GM18909 (cell line): ENCODE results near the gene C1orf116.

Source experiments
- ATAC-seq: cut with Tn5 transposase; IDR thresholded peaks from one replicate; pipeline ENCODE4 v1.9.1; 2021; ENCODE audit warnings: mild to moderate bottlenecking; ENCODE audit not compliant: unreplicated experiment, poor library complexity

The C1orf116 gene

DNA sequence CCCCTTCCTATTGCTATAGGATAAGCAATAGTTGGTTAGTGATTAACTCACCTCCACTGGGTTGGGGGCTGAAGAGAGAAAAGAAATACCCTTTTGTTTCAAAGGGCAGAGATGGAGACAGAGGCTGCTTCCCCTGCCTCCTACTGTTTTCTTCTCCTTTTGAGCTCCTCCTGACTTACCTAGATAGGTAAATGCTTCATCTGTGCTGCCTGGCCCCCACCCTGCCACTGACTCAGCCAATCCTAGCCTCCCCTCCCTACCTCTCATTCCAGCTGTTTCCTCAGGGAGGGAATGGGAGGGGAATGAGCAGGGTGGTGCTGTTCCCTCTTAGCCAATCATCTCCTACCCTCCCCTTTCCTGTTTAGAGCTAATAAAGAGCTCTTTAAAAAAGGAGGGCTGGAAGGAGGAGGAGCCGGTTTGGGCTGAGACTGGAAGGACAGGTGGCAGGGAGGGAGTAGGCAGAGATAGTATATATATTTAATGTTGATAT is at the start of gene C1orf116:
C1orf116 (minus strand) TSS at position 229 of the 490 bp plus-strand sequence. CDS start 5,158 bp downstream, outside the sequence.
- ATAC-seq = no peak

DNA sequence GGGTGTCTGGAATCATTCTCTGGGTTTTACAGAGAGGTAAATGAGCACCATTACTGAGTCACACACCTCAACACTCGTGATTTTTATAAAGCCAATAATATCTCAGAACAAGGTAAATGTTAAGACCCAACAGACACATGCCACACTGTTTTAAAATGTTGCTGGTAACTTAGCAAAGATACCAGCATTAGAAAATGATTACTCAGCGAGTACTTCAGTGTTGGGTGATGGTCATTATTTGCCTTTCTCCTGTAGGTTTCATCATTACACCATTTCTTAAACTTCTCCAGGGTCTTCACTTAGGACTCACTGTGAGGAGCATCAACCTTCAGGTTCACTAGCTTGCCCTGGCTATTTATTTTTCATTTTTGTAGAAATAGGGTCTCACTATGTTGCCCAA is 49.2 kb upstream of the C1orf116 start:
- ATAC-seq = no peak

DNA sequence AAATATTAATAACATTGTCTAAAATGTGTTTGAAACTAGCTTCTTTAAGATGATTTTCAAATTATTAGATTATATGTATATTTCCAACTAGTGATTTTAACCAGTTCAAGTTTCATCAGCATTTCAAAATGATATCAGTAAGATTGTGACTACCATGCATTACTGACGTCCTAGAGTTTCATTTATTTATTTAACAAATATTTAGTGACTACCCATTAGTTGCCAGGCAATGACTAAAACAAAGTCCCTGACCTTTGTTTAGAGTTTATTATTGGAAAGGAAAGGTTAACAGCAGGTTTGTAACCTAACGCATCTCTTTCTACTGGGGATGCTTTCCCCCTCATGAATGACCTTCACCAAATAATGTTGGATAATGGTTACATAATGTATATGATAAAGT is 48.5 kb upstream of the C1orf116 start:
- no peak for ATAC-seq

DNA sequence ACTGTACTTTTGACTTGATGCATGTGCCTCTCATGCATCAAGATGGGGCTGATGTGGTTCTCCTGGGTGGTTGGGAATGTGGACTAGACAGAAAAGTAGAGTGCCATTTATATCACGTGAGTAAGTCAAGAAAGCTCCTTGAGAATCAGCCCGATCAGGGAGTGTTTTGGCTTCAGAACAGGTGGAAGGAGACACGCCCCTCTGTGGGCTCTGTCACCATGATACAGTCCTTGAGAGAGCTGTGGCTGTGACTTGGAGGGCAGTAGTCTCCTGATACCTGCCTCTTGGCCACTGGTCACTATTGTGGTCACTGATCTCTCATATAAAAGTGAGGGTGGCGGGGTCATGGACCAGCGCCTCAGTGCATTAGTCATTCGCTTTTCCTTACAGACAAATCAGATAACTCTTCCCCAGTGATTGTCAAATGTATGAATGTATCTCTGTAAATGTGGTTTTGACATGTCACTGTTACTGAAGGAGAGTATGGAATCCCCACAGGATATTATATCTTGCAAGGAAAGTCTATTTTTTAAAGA is 47.2 kb upstream of the C1orf116 start:
- no peak for ATAC-seq

DNA sequence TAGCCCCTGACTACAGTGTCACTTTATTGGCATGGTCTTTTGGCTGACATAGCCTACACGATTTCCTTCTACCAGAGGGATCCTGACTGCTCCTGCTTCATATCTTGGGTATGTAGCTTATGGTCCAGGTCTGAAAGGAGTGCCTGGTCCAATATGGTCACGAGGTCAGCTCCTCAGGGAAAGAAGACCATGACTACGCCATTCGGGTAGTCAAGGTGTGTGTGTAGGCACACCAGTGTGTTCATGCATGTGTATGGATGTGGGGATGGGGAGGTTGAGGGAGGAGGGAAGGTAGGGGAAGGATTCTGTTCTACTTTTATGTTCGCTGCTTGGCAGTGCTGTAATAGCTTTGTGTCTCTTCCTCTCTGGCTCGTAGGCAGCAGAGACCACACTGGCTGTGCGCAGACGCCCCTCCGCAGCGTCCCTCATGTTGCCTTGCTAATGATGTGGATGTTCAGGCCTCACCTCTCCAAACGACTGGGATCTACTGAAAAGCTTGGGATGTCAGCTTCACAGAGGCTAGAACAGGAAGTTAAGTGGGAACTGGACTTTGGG is 46.1 kb upstream of the C1orf116 start:
- ATAC-seq = no peak

DNA sequence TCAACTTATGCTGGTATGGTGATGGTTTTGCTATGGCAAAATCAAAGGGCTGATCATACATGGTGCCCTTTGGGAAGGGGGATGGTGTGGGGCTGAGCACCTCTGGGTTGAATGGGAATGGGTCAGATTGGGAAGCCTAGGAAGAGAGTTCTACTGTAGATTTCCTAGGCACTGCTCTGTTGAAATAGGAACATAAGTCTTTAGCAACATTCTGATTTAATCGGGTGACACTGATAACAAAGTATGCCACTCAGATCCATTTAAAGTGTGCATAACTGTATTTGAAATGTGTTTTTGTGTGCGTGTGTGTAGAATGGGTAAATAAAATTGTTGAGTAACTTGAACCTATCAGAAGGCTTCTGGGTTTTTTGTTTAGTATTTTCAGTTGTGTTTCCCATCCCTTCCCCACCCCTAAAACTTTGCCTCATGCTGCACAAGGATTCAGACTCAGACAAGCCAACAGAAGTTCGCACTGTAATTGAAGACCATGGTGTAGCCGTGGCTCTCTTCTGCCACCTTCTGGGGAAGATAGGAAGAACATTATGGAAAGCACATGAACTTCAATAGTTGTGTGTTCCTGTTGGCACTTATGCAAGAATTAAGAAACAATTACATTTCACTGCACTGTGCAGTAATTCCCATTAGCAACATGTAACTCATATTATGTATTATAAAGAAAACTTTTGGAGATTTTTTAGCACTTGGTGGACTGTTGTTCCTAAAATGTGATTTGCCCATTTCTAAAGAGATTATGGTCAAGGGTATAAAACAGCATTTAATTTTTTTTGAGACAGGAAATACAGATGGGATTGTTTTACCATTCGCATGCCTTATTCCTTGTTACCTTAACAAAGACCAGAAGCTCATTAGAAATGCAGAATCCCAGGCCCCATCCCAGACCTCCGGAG is 45.2 kb upstream of the C1orf116 start:
- no peak for ATAC-seq

DNA sequence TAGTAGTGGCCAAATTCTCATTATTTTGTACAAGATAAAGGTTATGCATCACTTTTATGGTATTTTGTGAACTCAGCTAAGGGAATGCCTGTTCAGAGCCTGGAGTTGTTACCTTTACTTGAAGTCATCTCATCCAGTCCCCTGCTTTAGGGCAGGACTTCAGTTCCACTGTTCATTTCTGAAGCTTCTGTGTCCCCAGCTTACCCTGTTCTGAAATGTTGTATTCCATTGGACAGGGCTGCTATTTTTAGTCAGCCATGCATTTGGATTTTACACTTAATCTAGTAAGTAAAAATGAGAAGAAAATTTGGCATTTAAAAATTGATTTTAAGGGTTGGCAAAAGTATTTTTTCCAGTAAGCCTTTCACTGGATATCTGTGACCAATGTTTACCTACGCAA is 44.5 kb upstream of the C1orf116 start:
- no peak for ATAC-seq

DNA sequence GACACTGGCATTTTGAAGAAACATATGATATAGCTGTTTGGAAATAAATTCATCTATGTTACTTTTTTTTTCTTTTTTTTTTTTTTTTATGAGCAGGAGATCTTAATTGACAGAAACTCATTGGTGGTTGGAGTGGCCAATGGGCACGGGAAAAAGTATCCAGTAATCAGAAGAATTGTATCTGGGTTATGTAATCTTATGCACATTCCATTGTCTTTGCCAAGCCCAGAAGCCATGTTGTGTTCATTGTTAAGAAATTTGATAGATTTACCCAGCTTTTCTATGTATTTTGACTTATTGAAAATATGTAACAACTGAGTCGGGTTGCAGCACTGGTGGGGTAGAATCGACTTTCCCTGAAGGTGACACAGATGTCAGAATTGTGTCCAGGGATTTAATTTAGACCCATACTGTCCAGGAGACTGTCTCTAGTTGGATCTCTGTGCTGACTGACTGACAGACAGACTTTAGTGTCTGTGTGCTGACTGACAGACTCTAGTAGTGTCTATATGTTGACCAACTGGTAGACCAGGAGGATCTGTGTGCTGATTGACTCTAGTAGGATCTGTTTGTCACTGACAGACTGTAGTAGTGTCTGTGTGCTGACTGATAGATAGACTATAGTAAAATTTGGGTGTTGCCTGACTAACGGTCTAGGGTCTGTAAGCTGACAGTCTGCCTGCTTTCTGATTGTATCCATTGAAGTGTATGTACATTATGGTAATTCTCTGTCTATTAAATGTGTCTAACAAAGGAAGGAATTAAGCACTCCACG is 43.8 kb upstream of the C1orf116 start:
- ATAC-seq = no peak

DNA sequence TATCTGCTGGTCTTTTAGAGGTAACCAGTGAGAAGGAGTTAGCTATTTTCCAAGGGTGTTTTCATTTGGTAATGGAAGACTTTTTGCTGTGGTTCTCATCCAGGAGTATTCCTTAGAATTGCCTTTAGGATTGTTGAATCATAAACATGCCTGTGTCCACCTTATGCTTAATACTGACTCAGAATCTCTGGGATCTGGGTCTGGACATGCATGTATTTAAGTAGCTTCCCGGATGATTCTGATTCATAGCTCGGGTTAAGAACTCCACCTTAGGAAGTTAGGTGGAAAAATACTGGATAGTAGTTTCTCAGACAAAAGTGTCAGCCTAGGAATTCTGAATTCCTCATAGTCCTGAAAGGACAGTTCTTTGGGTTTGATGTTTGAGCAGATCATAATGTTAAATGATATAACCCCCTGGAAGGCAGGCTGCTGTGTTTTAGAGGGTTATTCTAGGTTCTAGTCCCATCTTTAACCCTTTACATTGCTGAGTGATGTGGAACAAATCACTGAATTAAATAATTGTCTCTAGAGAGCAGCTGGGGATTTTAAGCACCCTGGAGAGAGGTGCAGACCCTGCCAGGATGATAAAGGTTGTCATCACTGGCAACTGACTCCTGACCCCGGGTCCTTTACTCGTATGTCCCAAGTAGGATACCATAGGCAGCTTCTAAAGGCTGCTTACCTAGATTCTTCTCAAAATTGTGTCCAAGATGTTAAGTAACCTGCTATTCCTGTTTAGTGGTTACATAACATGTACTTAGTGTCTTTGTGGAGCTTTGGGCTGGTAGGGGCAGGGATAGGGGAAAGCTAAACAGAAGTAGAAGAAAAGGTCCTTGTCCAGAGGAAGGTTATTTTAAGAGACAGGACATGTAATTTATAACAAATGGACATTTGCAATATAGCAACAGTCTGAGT is 41.6 kb upstream of the C1orf116 start:
- no peak for ATAC-seq

DNA sequence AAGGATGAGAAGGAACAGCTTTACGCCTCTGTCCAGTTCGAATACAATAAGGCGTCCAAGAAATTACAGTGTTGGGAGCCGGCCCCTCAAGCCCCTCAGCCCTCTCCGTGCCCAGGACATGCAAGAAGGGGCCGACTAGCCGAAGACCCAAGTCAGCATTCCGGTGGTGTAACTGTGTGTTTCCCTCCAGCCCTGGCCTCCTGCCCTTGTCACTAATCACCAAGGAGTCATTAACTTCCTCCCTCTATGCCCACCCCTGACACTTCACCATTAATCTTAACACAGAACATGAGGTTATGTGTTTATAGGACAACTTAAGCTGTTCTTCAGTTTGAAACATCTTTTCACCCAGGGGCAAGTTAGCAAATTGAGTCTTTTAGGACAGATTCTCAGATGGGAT is 39.7 kb upstream of the C1orf116 start:
- ATAC-seq = no peak

DNA sequence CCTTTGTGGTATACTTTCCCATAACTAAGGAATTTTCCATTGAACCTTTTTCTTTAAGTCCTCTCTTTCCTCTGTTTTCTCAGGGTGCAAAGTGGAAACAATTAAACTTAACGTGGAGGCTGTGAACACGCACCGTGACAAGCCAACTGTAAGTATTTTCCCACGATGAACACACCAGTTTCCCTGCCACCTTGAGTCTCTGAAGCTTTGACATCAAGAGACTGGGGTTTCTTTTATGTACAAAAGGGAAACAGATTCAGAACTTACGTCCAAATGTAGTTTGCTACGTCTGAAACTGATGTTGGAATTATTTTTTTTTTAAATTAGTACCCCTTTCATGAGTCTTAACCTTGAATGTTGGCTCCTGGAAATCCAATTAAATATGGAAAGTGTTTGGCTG is 38.9 kb upstream of the C1orf116 start:
- ATAC-seq = no peak

DNA sequence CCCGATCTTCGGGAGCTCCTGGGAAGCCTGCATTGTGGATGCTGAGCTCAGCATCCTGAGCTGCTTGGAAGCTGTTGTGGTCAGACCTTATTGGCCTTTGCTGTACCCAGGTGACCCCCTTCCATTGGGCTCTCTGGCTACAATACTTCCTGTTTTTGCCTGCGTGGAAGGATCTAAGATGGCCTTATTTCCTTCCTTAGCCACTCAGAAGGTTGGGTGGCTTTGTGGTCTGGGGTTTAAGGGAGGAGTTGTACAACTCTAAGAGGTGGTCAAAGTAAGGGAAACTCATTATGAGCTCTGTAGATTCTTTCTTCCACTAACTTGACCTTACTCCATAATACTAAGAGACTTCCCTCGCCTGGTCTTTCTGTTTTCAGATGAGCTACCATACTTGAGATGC is 38.3 kb upstream of the C1orf116 start:
- no peak for ATAC-seq

DNA sequence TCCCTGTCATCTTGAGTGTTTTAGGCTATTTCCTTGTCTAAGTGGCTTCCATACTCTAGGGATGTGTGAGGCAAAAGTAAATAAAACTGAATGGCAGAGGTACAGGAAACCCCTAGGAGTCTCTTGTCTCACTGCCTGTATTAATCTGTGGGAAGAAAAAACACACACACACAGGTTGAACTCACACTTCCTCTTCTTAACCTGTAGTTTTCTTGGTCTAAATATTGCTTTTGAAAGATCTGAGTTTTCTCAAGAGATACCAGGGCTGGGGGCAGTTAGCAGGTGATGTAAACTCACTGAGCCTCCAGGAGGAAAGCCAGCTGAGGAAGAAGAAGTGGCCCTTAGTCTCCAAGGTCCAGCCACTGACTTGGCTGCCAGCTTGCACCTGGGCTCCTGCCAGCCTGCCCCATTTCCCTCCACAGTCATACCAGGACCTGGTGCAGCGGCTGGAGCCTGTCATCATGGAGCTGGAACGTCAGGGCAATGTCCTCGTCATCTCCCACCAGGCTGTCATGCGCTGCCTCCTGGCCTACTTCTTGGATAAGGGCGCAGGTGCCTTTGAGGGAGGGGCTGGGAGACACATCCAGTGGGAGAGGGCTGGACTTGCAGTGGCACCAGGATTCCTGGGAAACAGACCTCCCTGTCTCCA is 37.4 kb upstream of the C1orf116 start:
- no peak for ATAC-seq

DNA sequence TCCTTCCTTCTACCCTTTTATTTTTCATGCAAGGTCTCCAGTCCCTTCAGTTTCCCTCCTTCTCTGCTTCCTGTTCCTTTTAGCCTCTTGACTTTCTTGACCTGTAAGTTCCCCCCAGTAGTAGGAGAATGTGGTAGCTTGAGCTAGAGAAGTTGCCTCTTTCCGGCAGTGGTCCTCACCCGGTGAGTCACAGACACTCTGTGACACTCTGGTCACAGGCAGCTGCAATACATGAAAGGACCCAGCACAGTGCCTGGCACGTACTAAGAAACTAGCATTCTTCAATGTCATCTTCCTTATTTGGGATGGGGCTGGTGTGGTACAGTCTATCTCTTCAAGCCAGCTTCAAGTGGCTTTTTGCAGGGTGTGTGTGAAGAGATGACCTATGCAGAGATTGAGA is 36.5 kb upstream of the C1orf116 start:
- ATAC-seq = no peak

DNA sequence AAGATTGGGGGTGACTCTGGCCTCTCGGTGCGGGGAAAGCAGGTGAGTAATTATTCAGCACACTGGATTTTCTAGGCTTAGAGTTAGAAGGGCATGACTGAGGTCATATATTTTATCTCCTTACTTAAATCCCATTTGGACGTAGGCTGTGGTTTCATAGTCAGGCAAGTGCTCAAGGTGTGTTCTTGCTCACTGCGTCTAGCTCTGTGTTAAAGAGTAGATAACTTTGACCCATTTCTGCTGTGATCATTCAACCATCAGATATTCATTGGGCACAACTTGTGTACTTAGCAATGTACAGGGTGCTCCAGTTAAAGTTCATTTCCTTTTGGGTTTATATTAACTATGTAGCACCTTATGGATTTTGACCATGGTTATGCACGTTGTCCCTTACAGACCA is 35.1 kb upstream of the C1orf116 start:
- ATAC-seq = no peak

DNA sequence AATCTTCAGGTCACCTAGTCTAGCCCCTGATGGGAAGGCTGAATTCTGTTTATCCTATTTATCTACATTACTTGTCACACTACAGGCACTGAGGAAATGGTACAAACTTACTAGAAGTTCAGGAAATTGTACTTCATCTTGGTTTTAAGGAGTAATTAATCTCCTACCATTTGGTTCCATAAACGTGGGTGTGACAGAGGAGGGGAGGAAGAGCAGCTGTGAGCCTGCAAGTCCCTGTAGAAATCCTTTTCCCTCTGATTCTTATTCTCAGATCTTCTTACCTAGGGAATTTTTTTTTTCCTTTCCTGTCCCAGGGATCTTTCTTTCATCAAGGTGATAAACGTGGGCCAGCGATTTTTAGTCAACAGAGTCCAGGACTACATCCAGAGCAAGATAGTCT is 34.6 kb upstream of the C1orf116 start:
- ATAC-seq = no peak

DNA sequence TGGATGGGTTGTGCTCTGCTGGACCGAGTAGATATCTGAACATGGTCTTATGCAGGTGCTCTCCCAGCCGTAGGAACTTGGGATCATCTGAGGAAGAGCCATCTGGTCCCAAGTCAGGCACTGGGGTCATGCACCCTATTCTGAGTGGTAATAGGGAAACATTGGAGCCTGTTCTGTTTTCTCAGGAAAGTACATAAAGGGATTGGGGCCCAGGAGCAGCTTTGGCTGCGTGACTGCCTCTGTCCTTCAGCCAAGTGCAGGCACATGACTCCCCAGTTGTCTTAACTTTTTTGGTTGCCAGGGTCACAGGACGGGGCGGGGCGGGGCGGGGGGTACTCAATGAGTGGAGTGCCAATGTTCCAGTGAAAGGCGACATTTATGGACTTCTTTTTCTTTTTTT is 32.0 kb upstream of the C1orf116 start:
- no peak for ATAC-seq

DNA sequence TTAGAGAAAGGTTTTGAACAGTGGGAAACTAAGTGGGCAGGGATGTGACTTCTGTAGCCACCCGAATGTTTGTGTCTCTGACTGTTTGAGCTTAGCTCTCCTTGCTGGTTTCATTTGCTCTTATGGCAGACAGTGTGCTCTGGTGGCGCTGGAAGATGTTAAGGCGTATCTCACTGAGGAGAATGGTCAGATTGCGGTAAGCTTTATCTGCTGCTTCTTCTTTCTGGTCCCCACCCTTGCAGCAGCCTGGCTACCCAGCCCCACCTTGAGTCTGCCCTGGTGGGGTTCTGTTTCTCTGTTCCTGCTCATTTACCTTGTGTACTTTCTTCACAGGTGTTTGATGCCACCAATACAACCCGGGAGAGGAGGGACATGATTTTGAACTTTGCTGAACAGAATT is 30.5 kb upstream of the C1orf116 start:
- ATAC-seq = no peak

DNA sequence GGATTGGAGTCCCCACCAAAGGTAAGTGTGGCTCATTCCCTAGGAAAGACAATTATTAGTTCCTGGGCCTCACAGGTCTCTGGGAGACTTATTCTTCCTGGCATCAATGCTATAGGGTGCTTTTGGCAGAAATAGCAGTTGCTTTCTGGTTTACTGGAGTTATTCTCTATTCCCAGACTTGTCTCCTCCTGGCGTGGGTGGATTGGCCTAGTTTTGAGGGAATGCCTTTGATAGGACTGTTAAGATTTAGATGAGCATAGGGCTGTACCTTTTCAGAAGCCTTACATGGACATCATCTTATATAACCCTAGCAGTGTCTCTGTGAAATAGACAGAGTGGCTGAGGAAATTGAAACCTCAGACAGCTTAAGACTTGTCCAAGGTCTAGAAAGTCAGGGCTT is 29.5 kb upstream of the C1orf116 start:
- ATAC-seq = no peak
